GM23338 (cell line): ENCODE data around the gene MEMO1. TPM values are rescaled to one million over a fixed set of nuclear protein-coding genes. Genes with fewer than 3 reads are reported as not detected.

Experiments
- CTCF ChIP-seq, 2 experiments: fragments of 200-600 bp in 1 of 2; sonication (generic) in 1 of 2; conservative IDR thresholded peaks; 2 replicates each; pipeline versions ENCODE4 v1.5.1 to v1.6.1; 2016 to 2017; ENCODE audit warnings: antibody characterized with exemption in 2 of 2, low read depth in 2 of 2, mild to moderate bottlenecking in 2 of 2, moderate library complexity in 1 of 2
- EZH2 ChIP-seq: fragments of 200-600 bp; sonication (generic); IDR thresholded peaks from one replicate; pipeline ENCODE4 v1.8.0; 2017; ENCODE audit warnings: antibody characterized with exemption, mild to moderate bottlenecking, low read depth; ENCODE audit not compliant: unreplicated experiment
- NANOG ChIP-seq: IDR thresholded peaks from 2 replicates; pipeline ENCODE4 v1.6.1; 2016; ENCODE audit warnings: antibody characterized with exemption, borderline replicate concordance
- REST ChIP-seq: IDR thresholded peaks from one replicate; pipeline ENCODE4 v1.6.1; 2018; ENCODE audit warnings: antibody characterized with exemption; ENCODE audit not compliant: unreplicated experiment
- STAT1 ChIP-seq: IDR thresholded peaks from one replicate; pipeline ENCODE4 v1.6.1; 2016; ENCODE audit warnings: antibody characterized with exemption; ENCODE audit not compliant: unreplicated experiment
- ZNF331 ChIP-seq: fragments of 250-450 bp; sonication (Bioruptor Pico); IDR thresholded peaks from 2 replicates; pipeline ENCODE4 v1.5.0; 2020; ENCODE audit warnings: low read depth, mild to moderate bottlenecking, moderate library complexity
- ZNF462 ChIP-seq: fragments of 250-450 bp; sonication (Bioruptor Pico); IDR thresholded peaks from 2 replicates; pipeline ENCODE4 v1.5.0; 2020; ENCODE audit warnings: mild to moderate bottlenecking, moderate library complexity
- polyA plus RNA-seq: library from polyadenylated mRNA; unstranded; fragments of >200 nt; fragmentation: Nextera tagmentation; extraction: Ambion mirVana; gene quantifications from 2 replicates; pipeline ENCODE4 v1.2.1, GENCODE V29; 2016
- total RNA-seq: library from RNA; depleted of rRNA; stranded (reverse); fragments of >200 nt; shearing (Covaris generic); gene quantifications from 2 replicates; pipeline ENCODE4 v1.2.3, GENCODE V29; 2014

Gene MEMO1
- total and polyA plus RNA-seq, 2 experiments from 2014 or later, result 39.1 to 67.0 TPM

- TF ChIP-seq ZNF462 (CRISPR knock-in tag) (no peak), REST (no peak), NANOG (no peak), ZNF331 (CRISPR knock-in tag) (no peak), CTCF (conservative IDR thresholded peaks at IDR 0.05; ENCODE audit: low read depth in 2 of 2) (no peak), EZH2 (no peak), STAT1 (no peak)
These were observed 187.2 kb downstream of the MEMO1 start (continued) for GRCh38 chr2:31823558-31823957.
